Neural progenitor cell (in vitro differentiated cells): ENCODE results near the gene AQP6. TPM values are rescaled to one million over a fixed set of nuclear protein-coding genes. Genes with fewer than 3 reads are reported as not detected.
"Not testable (repeated sequence)": the region's sequence is repeated elsewhere in the genome, so short reads cannot be mapped to it uniquely, and the experiment has no call there.

Source experiments
- DNase-seq: peaks from one replicate; pipeline ENCODE4 v3.0.0-alpha.2; 2016; ENCODE audit warnings: low spot score
- H2AFZ ChIP-seq: fragments of 200-600 bp; sonication (generic); replicated peaks from 2 replicates; pipeline ENCODE4 v1.6.1; 2016; ENCODE audit warnings: antibody characterized with exemption
- H3F3A ChIP-seq: fragments of 200-600 bp; sonication (generic); 2 replicates; pipeline ENCODE4 v1.6.1; 2016; ENCODE audit warnings: antibody characterized with exemption, low read depth
- H3K27ac ChIP-seq: fragments of 200-600 bp; sonication (generic); 2 replicates; pipeline ENCODE4 v1.5.1; 2016; ENCODE audit warnings: mild to moderate bottlenecking
- H3K27me3 ChIP-seq: fragments of 200-600 bp; sonication (generic); 2 replicates; pipeline ENCODE4 v1.6.1; 2016; ENCODE audit warnings: mild to moderate bottlenecking, moderate library complexity
- H3K36me3 ChIP-seq: fragments of 200-600 bp; sonication (generic); 2 replicates; pipeline ENCODE4 v1.5.1; 2016
- H3K4me1 ChIP-seq: fragments of 200-600 bp; sonication (generic); 2 replicates; pipeline ENCODE4 v1.6.1; 2016; ENCODE audit warnings: mixed run types
- H3K4me2 ChIP-seq: fragments of 200-600 bp; sonication (generic); 2 replicates; pipeline ENCODE4 v1.6.1; 2016
- H3K4me3 ChIP-seq: fragments of 200-600 bp; sonication (generic); 2 replicates; pipeline ENCODE4 v1.5.1; 2016
- H3K79me2 ChIP-seq: fragments of 200-600 bp; sonication (generic); 2 replicates; pipeline ENCODE4 v1.6.1; 2016; ENCODE audit warnings: low read depth
- H3K9ac ChIP-seq: fragments of 200-600 bp; sonication (generic); 2 replicates; pipeline ENCODE4 v1.6.1; 2016
- H3K9me3 ChIP-seq: fragments of 200-600 bp; sonication (generic); 2 replicates; pipeline ENCODE4 v1.5.1; 2016; ENCODE audit warnings: low read depth
- H4K20me1 ChIP-seq: fragments of 200-600 bp; sonication (generic); 2 replicates; pipeline ENCODE4 v1.6.1; 2016; ENCODE audit warnings: low read depth
- H3K27ac Mint-ChIP-seq: 3 replicates; pipeline ENCODE4 v1.8.0; 2021; ENCODE audit warnings: mixed read lengths
- H3K27me3 Mint-ChIP-seq: 2 replicates; pipeline ENCODE4 v1.8.0; 2022; ENCODE audit warnings: low read depth, mild to moderate bottlenecking, inconsistent platforms, moderate library complexity, mixed read lengths; ENCODE audit not compliant: insufficient read depth
- H3K36me3 Mint-ChIP-seq: 3 replicates; pipeline ENCODE4 v1.8.0; 2021; ENCODE audit warnings: mixed read lengths
- H3K4me1 Mint-ChIP-seq: 3 replicates; pipeline ENCODE4 v1.8.0; 2021; ENCODE audit warnings: mixed read lengths
- H3K4me3 Mint-ChIP-seq: 3 replicates; pipeline ENCODE4 v1.8.0; 2021; ENCODE audit warnings: mild to moderate bottlenecking, moderate library complexity, mixed read lengths
- H3K9me3 Mint-ChIP-seq: 3 replicates; pipeline ENCODE4 v1.8.0; 2020; ENCODE audit warnings: mixed read lengths
- CTCF ChIP-seq: fragments of 200-600 bp; sonication (generic); IDR thresholded peaks from 2 replicates; pipeline ENCODE4 v1.5.1; 2017; ENCODE audit warnings: antibody characterized with exemption, mild to moderate bottlenecking
- EZH2 ChIP-seq: fragments of 200-600 bp; sonication (generic); IDR thresholded peaks from 2 replicates; pipeline ENCODE4 v1.6.1; 2017; ENCODE audit warnings: antibody characterized with exemption, mild to moderate bottlenecking, moderate library complexity
- EZH2phosphoT487 ChIP-seq: fragments of 200-600 bp; sonication (generic); IDR thresholded peaks from 2 replicates; pipeline ENCODE4 v1.6.1; 2017; ENCODE audit warnings: antibody characterized with exemption
- total RNA-seq: library from RNA; depleted of rRNA; stranded (reverse); fragments of >200 nt; gene quantifications from 2 replicates; pipeline ENCODE4 v1.2.3, GENCODE V29; 2015; ENCODE audit warnings: low replicate concordance

The AQP6 gene
- total RNA-seq, 1 donor from 2014 or later = not detected

- Histone ChIP-seq H3K4me1 (peaks cover 16% of the 10 kb centered on the region), H3K9me3 (no peaks in the 10 kb centered on the region), H4K20me1 (peaks cover 18% of the 10 kb centered on the region), H3K4me3 (no peak overlapping the region), H3K36me3 (peaks cover 3% of the 10 kb centered on the region), H3K79me2 (no peaks in the 10 kb centered on the region), H3K27me3 (no peaks in the 10 kb centered on the region), H3K27ac (no peak overlapping the region), H3K9ac (no peak overlapping the region), H2AFZ (no peak overlapping the region), H3F3A (peaks cover 20% of the 10 kb centered on the region), H3K4me2 (no peak overlapping the region)
- H3K4me1 Mint-ChIP-seq = peaks cover 27% of the 10 kb centered on the region
- peaks cover 3% of the 10 kb centered on the region for H3K27me3 Mint-ChIP-seq
- H3K36me3 Mint-ChIP-seq = peaks cover 22% of the 10 kb centered on the region
- no peak for DNase-seq
- no peaks in the 10 kb centered on the region for H3K9me3 Mint-ChIP-seq
- no peak overlapping the region for H3K4me3 Mint-ChIP-seq
- no peak overlapping the region for H3K27ac Mint-ChIP-seq
- TF ChIP-seq EZH2phosphoT487 = no peak
These were observed 15.0 kb downstream of the AQP6 start for GRCh38 chr12:49987625-49988303.

- not testable (repeated sequence) for H3K4me2 ChIP-seq, H3K9me3 Mint-ChIP-seq, H4K20me1 ChIP-seq, H3K4me3 ChIP-seq, H3K36me3 ChIP-seq, H3K9ac ChIP-seq, H3K27me3 Mint-ChIP-seq, H3K4me3 Mint-ChIP-seq, H2AFZ ChIP-seq, H3K79me2 ChIP-seq, H3K27ac ChIP-seq, H3K27ac Mint-ChIP-seq, DNase-seq, H3K4me1 ChIP-seq, H3K27me3 ChIP-seq, H3K9me3 ChIP-seq
- peaks cover 32% of the 10 kb centered on the region for H3K36me3 Mint-ChIP-seq
- peaks cover 11% of the 10 kb centered on the region for H3F3A ChIP-seq
- peaks cover 17% of the 10 kb centered on the region for H3K4me1 Mint-ChIP-seq
These were observed 16.7 kb downstream of the AQP6 start for GRCh38 chr12:49989400-49989799.

GRCh38 chr12:49990273-49990672 is 17.5 kb downstream of the AQP6 start:
- H3K36me3 Mint-ChIP-seq = peaks cover 36% of the 10 kb centered on the region
- H3K4me3 ChIP-seq = no peak overlapping the region

GRCh38 chr12:49998453-49998852 is 25.7 kb downstream of the AQP6 start:
- Mint-ChIP-seq H3K4me3 (no peak overlapping the region), H3K4me1 (peaks cover 5% of the 10 kb centered on the region), H3K9me3 (no peaks in the 10 kb centered on the region), H3K36me3 (peaks cover 44% of the 10 kb centered on the region), H3K27me3 (no peaks in the 10 kb centered on the region), H3K27ac (no peak overlapping the region)
- peaks cover 33% of the 10 kb centered on the region for H3K36me3 ChIP-seq
- H3K4me3 ChIP-seq = no peak overlapping the region
- no peaks in the 10 kb centered on the region for H3K9me3 ChIP-seq
- no peak overlapping the region for H3K27ac ChIP-seq
- no peak overlapping the region for H3K9ac ChIP-seq
- no peak overlapping the region for H3K4me2 ChIP-seq
- TF ChIP-seq EZH2 = no peak
- TF ChIP-seq CTCF = no peak
- no peak for TF ChIP-seq EZH2phosphoT487
- H3K79me2 ChIP-seq = no peaks in the 10 kb centered on the region
- peaks cover 4% of the 10 kb centered on the region for H4K20me1 ChIP-seq
- no peaks in the 10 kb centered on the region for H3F3A ChIP-seq
- DNase-seq = no peak
- H2AFZ ChIP-seq = no peak overlapping the region
- H3K27me3 ChIP-seq = no peaks in the 10 kb centered on the region
- no peaks in the 10 kb centered on the region for H3K4me1 ChIP-seq

More at GRCh38 chr12:49990273-49990672, 17.5 kb downstream of the AQP6 start:
- Histone ChIP-seq H3K79me2 (no peaks in the 10 kb centered on the region), H3K36me3 (peaks cover 16% of the 10 kb centered on the region), H3K27me3 (no peaks in the 10 kb centered on the region), H3K4me1 (no peaks in the 10 kb centered on the region), H4K20me1 (peaks cover 6% of the 10 kb centered on the region), H3F3A (peaks cover 3% of the 10 kb centered on the region), H2AFZ (no peak overlapping the region), H3K27ac (no peak overlapping the region), H3K9me3 (no peaks in the 10 kb centered on the region), H3K4me2 (no peak overlapping the region), H3K9ac (no peak overlapping the region)
- H3K4me1 Mint-ChIP-seq = peaks cover 8% of the 10 kb centered on the region
- TF ChIP-seq EZH2phosphoT487 (no peak), EZH2 (no peak), CTCF (no peak)
- no peak for DNase-seq
- H3K4me3 Mint-ChIP-seq = no peak overlapping the region
- peaks cover 3% of the 10 kb centered on the region for H3K27me3 Mint-ChIP-seq
- H3K9me3 Mint-ChIP-seq = no peaks in the 10 kb centered on the region
- no peak overlapping the region for H3K27ac Mint-ChIP-seq
